Glomerular endothelial cell (primary cell): ENCODE results near the gene HES3. TPM values are rescaled to one million over a fixed set of nuclear protein-coding genes. Genes with fewer than 3 reads are reported as not detected.
"Not testable (repeated sequence)": the region's sequence is repeated elsewhere in the genome, so short reads cannot be mapped to it uniquely, and the experiment has no call there.

Source experiments
- DNase-seq: peaks from one replicate; pipeline ENCODE4 v3.0.0-alpha.2; 2011; ENCODE audit warnings: low read depth, low spot score; ENCODE audit errors: extremely low read depth
- total RNA-seq: library from RNA; depleted of rRNA; stranded (reverse); fragments of >200 nt; gene quantifications from 2 replicates; pipeline ENCODE4 v1.2.3, GENCODE V29; 2015

Gene HES3
- total RNA-seq, 1 donor from 2014 or later = not detected

DNA sequence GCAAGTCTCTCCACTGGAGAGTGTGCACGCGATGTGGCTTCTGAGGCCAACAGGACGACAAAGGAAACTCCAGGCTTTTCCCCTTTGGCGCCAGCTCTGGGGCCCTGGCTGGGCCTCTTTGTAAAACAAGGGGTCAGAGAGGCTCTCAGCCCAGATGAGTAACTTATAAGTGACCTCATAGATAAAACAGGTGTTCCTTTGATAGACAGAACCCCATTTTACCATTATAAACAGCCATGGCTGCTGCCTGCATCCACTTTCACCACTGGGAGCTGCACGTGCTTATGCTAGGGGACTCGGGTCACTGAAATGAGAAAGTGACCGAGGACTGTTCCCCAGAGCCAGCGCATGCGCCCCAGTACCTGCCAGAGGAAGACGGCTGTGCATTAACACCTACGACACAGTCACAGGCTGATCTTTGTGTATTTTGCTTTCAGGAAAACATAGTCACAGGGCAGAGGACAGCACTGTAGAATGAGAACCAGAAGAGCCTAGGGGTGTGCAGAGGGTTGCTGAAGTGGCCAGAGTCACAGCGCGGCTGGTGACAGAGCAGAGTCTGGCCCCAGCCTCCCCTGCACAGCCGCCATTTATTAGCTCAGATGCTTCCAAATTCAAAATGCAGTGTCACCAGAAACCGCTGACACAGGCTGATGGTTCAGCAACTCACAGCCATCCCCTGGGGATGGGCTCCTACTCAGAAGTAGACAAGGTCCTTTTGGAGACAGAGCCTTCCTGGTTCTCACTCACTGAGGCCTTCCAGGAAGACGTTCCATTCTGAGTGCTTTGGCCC, 25.4 kb upstream of the HES3 start:
- DNase-seq = no peak

- not testable (repeated sequence) for DNase-seq
Measured at GRCh38 chr1:6219641-6220040, 24.3 kb upstream of the HES3 start.

- no peak for DNase-seq
Measured at GRCh38 chr1:6220236-6220635, 23.7 kb upstream of the HES3 start.

DNA sequence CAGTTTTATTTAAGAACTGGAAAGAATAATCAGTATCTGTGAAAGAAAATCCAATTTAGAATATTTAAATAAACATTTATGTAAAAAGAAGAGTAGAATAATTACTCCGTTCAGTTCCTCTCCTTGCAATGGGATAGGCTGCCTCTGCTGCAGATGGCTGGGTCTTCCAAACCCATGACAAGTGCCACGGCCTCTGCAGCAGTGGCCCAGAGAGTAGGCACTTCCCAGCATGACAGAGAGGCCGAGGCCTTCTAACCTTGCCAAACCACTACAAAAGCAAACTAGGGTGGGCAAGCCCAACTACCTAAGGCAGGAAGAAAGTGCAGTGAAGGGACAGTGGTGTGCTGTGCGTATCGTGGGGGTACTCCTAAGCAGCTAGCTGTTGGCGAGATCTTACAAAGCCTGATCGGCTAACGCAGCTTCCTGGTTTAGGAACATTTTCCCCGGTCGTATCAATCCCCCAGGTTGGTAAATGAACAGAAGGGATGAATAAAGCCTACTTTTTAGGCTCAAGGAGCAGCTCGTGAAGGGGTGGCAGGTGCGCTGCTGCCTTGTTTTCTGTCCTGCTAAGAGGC, 22.7 kb upstream of the HES3 start:
- DNase-seq = no peak

- DNase-seq = no peak
Measured at GRCh38 chr1:6222636-6223035, 21.3 kb upstream of the HES3 start.

DNA sequence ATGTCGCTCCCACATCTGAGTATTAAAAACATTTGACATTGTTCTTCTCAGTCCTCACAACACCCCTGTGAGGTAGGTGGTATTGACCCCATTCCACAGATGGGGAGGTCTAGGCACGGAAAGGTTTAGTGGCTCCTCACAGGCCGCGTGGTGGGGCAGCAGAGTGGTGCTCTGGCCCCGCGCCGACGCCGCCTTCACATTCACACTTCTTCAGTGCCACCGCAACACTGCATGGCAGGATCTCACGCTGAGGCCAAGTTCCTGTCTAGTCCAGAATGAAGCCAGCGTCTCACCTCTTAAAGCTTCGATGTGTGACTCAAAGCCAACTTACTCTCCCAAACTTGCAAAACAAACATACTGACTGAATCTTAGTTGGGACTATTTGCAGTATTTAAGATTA, 20.4 kb upstream of the HES3 start:
- no peak for DNase-seq

GRCh38 chr1:6224718-6225117, 19.3 kb upstream of the HES3 start:
- no peak for DNase-seq

GRCh38 chr1:6225651-6226050, 18.3 kb upstream of the HES3 start:
- no peak for DNase-seq

DNA sequence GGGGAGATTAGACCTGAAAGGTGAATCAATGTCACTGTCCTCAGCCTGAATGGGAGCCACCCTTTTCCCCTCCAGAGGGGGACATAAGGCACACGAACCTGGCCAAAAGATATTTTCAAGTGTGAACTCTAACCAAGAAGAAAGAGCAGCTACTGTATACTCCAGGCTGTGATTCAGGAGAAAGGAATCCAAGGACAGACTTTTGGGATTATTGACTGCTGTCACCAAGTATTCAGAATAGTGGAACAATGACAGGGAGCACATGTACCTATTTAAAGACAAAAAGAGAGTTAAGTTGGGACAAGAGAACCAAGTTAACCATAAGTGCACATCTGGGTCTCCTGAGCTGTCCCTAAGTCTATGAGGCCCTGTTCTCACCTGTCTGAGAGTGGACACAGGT, 10.6 kb upstream of the HES3 start:
- no peak for DNase-seq

GRCh38 chr1:6234502-6235295, 9.3 kb upstream of the HES3 start:
- DNase-seq = no peak

DNA sequence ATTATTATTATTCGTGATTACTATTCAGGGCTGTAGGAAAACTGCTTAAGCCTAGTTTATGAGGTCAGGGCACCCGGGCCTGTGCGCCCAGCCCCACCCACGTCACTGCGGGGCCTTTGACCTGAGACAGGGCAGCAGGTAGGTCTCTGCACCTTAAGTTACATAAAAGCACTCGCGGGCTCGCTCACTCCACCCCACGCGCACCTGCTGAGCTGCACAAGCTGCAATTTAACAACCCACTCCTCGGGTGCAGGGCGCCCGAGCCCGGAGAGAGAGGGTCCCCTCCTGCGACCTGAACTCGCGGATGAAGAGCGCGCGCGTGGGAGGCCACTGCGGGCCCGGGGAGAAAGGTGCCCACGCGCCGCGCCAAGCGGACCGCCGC, 8.7 kb upstream of the HES3 start:
- no peak for DNase-seq

DNA sequence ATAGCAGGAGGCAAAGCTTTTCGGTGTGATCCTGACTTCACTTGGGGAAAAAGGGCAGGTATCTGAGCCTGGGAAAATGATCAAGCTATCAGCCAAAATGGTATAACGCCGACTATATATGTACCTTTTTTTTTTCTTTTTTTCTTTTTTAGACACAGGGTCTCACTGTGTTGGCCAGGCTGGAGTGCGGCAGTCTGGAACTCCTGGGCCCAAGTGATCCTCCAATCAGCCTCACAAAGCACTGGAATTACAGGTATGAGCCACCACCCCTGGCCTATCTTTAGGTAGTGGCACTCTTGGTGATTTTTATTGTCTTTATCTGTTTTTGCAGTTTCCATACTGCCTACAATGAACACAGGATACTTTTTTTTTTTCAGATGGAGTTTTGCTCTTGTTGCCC, 6.9 kb upstream of the HES3 start:
- no peak for DNase-seq

- no peak for DNase-seq
Measured at GRCh38 chr1:6239213-6239752, 4.7 kb upstream of the HES3 start.

- DNase-seq = no peak
Measured at GRCh38 chr1:6239950-6240768, 3.8 kb upstream of the HES3 start.

- no peak for DNase-seq
Measured at GRCh38 chr1:6241107-6241886, 2.7 kb upstream of the HES3 start.

DNA sequence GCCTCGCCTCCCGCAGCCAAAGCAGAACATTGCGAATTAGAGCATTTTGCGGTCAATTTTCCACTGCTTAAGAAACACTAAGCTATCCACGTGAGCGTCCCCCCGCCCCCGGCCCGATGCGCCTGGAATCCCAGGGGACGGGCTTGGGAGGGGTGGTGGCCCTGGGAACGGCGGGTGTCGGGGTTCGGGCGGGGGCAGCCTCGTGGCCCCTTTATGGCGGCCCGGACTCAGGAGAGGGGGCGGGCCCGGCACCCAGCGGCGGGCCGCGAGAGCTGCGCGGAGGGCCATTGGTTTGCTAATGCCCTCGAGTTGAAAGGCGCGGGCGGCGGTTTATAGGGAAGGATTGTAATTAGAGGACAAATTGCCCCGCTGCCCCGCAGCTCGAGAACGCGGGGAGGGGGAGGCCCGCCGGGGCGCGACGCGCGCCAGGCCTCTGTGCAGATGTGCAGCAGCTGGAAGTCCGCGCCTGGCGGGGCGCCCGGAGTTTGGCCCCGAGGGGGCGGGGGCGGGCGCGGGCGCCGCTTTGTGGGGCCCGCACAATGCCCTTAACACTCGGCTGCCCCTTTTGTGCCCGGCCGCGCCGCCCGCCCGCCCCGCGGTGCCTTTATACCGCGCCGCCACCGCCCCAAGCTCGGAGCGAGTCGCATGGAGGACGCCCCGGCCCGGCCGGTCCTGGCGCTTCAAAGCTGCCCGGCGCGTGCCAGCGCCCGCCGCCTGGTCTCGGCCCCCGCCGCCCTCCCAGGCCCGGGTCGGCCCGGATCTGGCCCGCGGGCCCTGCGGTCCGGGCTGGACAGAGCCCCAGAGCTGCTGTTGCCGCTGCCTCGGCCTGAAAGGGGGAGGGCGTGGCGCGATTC, 1.9 kb upstream of the HES3 start:
- DNase-seq = no peak

GRCh38 chr1:6243053-6243834, 735 bp upstream of the HES3 start:
- DNase-seq = no peak

GRCh38 chr1:6244401-6245049, 546 bp downstream of the HES3 start:
- no peak for DNase-seq
